Measurements from ENCODE around the gene IGFBP2. TPM values are rescaled to one million over a fixed set of nuclear protein-coding genes. Genes with fewer than 3 reads are reported as not detected.

The IGFBP2 gene
- total and polyA plus RNA-seq, 9 of the 15 experiments (the other 6 are each of a cell fraction or from before 2014, with no cell fraction given): 0.93 TPM; not detected in 8

GRCh38 chr2:216607277-216607560 is 26.0 kb upstream of the IGFBP2 start:
- TF ChIP-seq NBN (IDR thresholded peaks at IDR 0.05; ENCODE audit: low read depth) (no peak), NELFE (IDR thresholded peaks at IDR 0.05; ENCODE audit: insufficient read depth, insufficient read length) (no peak), ZNF232 (CRISPR knock-in tag; IDR thresholded peaks at IDR 0.05) (no peak), ZNF280A (IDR thresholded peaks at IDR 0.05; ENCODE audit: low read depth, partially characterized antibody) (no peak), POU5F1 (IDR thresholded peaks at IDR 0.05; ENCODE audit: borderline replicate concordance, low read depth, low read length, partially characterized antibody) (no peak), RBM17 (IDR thresholded peaks at IDR 0.05; ENCODE audit: borderline replicate concordance, low read depth, low read length) (no peak), ARID2 (IDR thresholded peaks at IDR 0.05) (no peak), XRCC4 (IDR thresholded peaks at IDR 0.05; ENCODE audit: extremely low read depth, insufficient read depth, insufficient read length) (no peak), FOXA1 (IDR thresholded peaks at IDR 0.05; ENCODE audit: borderline replicate concordance) (no peak), ZNF224 (CRISPR knock-in tag; IDR thresholded peaks at IDR 0.05) (no peak), TEAD4 (IDR thresholded peaks at IDR 0.05; ENCODE audit: low read length) (no peak), TEAD4 (CRISPR knock-in tag; IDR thresholded peaks at IDR 0.05; ENCODE audit: borderline replicate concordance) (no peak), ZNF408 (CRISPR knock-in tag; IDR thresholded peaks at IDR 0.05; ENCODE audit: low read depth) (no peak), ZNF197 (CRISPR knock-in tag; IDR thresholded peaks at IDR 0.05; ENCODE audit: low read depth) (no peak)
- TF ChIP-seq, protein P1, sequence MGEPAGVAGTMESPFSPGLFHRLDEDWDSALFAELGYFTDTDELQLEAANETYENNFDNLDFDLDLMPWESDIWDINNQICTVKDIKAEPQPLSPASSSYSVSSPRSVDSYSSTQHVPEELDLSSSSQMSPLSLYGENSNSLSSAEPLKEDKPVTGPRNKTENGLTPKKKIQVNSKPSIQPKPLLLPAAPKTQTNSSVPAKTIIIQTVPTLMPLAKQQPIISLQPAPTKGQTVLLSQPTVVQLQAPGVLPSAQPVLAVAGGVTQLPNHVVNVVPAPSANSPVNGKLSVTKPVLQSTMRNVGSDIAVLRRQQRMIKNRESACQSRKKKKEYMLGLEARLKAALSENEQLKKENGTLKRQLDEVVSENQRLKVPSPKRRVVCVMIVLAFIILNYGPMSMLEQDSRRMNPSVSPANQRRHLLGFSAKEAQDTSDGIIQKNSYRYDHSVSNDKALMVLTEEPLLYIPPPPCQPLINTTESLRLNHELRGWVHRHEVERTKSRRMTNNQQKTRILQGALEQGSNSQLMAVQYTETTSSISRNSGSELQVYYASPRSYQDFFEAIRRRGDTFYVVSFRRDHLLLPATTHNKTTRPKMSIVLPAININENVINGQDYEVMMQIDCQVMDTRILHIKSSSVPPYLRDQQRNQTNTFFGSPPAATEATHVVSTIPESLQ (CRISPR knock-in tag; IDR thresholded peaks at IDR 0.05): no peak
- TF ChIP-seq, protein P2, sequence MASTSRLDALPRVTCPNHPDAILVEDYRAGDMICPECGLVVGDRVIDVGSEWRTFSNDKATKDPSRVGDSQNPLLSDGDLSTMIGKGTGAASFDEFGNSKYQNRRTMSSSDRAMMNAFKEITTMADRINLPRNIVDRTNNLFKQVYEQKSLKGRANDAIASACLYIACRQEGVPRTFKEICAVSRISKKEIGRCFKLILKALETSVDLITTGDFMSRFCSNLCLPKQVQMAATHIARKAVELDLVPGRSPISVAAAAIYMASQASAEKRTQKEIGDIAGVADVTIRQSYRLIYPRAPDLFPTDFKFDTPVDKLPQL (IDR thresholded peaks at IDR 0.05; ENCODE audit: extremely low read depth, insufficient read length): no peak
- Histone ChIP-seq H3K79me2 (ENCODE audit: control insufficient read depth, insufficient read depth, low read length) (no peaks in the 10 kb centered on the region), H3K9ac (ENCODE audit: insufficient read depth in 1 of 2, low read depth in 2 of 2, low read length in 2 of 2) (no peak overlapping the region), H3K27me3 (ENCODE audit: control insufficient read depth in 2 of 2, insufficient read depth in 2 of 2, low read length in 2 of 2) (peaks cover 4 to 53% of the 10 kb centered on the region in 2 experiments; a peak in 3 of 5 replicates), H3K27ac (ENCODE audit: extremely low read depth, low read depth, low read length) (no peak overlapping the region), H3K36me3 (ENCODE audit: control insufficient read depth, insufficient read depth, low read length) (no peaks in the 10 kb centered on the region), H2AFZ (ENCODE audit: low read depth, low read length) (peak overlapping the region; percentile 70; the same call in 1 of the 2 replicates), H3K9me1 (ENCODE audit: control insufficient read depth, insufficient read depth, low read length) (no peaks in the 10 kb centered on the region), H3K4me2 (ENCODE audit: insufficient read depth, low read length) (peak overlapping the region; percentile 52), H3K4me1 (replicated peaks in 1 of 2; ENCODE audit: control insufficient read depth in 2 of 2, insufficient read depth in 2 of 2, low read length in 2 of 2) (peaks cover 0 to 3% of the 10 kb centered on the region in 2 experiments; a peak in 1 of 5 replicates), H3K4me3 (no peak overlapping the region), H4K20me1 (replicated peaks; ENCODE audit: control insufficient read depth, insufficient read depth, low read length) (no peaks in the 10 kb centered on the region), H3K9me3 (replicated peaks; ENCODE audit: control insufficient read depth, insufficient read depth, low read depth, low read length) (no peaks in the 10 kb centered on the region)
- DNase-seq (ENCODE audit: extremely low read depth in 1 of 4, low spot score in 3 of 4): no peak
- WGBS (ENCODE audit: insufficient coverage, low coverage, missing lambda C conversion rate): 3% methylated on average over 8 of the region's 10 CpGs
- intact Hi-C loops (cut with micrococcal nuclease) (no loop called here), in situ Hi-C loops (cut with MboI) (no loop called here)
- BruUV-seq (replicated peaks): no TSS peak
- ATAC-seq: no peak
- ChIA-PET CTCF (ENCODE audit: low intra/inter-chr PET ratio) (no interaction called here), POLR2A (no interaction called here)
- no peak for FAIRE-seq
